RWPE1 (cell line): ENCODE measurements around the gene GALNT9.

Experiments
- CTCF ChIA-PET: fragments of 350-600 bp; sonication (Branson Sonifier 250); formaldehyde crosslinking; extraction: SDS; loops from one replicate; lab custom pipeline; 2021; lab: Yijun Ruan, JAX
- POLR2A ChIA-PET: fragments of 400-600 bp; formaldehyde crosslinking; extraction: SDS; loops from one replicate; lab custom pipeline; 2020; ENCODE audit warnings: antibody characterized with exemption; ENCODE audit not compliant: low non-redundant PET; lab: Yijun Ruan, JAX
- DNase-seq: peaks from one replicate; pipeline ENCODE4 v3.0.0; 2012; ENCODE audit warnings: low spot score
- H3K27ac ChIP-seq: fragments of 450-650 bp; 2 replicates; pipeline ENCODE4 v1.5.1; 2017
- TF ChIP-seq, protein P1 (sequence below): fragments of 450-650 bp; conservative IDR thresholded peaks from 2 replicates; pipeline ENCODE4 v1.5.1; 2017; ENCODE audit warnings: low read depth, mild to moderate bottlenecking

The GALNT9 gene

DNA sequence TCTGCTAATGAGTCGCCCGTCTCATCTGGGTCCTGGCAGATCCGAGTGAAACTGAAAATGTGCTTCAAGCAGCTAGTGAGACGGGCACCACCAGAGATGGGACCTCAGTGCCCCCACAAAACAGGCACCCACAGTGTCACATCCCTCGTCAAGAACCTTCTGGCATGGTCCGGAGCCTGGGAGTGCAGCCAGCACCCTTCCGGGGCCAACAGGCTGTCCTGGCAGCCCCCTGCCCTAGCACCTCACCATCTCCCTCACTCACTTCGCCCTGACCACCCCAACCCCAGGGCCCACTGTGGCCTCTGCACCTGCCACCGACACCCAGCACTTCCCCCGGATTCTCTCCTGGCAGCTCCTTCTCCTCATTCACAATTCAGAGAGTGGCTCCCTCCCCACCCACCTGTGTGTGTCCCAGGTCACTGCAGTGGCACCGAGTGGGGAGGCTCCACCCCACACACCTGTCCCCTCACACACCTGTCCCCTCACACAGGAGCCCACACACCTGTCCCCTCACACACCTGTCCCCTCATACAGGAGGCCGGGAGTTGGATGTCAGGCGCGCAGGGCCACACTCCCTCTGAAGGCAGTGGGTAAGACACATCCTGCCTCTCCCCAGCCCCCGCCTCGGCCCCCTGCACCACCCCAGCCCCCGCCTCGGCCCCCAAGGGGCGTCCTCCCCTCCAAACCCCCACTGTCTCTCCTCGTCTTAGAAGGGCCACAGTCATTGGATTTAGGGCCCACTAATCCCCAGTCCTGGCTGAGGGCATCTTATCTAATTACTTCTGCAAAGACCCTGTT is 7.9 kb downstream of the GALNT9 start:
- DNase-seq: no peak
- H3K27ac ChIP-seq: no peak overlapping the region
- TF ChIP-seq, protein P1, sequence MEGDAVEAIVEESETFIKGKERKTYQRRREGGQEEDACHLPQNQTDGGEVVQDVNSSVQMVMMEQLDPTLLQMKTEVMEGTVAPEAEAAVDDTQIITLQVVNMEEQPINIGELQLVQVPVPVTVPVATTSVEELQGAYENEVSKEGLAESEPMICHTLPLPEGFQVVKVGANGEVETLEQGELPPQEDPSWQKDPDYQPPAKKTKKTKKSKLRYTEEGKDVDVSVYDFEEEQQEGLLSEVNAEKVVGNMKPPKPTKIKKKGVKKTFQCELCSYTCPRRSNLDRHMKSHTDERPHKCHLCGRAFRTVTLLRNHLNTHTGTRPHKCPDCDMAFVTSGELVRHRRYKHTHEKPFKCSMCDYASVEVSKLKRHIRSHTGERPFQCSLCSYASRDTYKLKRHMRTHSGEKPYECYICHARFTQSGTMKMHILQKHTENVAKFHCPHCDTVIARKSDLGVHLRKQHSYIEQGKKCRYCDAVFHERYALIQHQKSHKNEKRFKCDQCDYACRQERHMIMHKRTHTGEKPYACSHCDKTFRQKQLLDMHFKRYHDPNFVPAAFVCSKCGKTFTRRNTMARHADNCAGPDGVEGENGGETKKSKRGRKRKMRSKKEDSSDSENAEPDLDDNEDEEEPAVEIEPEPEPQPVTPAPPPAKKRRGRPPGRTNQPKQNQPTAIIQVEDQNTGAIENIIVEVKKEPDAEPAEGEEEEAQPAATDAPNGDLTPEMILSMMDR: no peak
- POLR2A ChIA-PET: no interaction called here
- CTCF ChIA-PET: no interaction called here

DNA sequence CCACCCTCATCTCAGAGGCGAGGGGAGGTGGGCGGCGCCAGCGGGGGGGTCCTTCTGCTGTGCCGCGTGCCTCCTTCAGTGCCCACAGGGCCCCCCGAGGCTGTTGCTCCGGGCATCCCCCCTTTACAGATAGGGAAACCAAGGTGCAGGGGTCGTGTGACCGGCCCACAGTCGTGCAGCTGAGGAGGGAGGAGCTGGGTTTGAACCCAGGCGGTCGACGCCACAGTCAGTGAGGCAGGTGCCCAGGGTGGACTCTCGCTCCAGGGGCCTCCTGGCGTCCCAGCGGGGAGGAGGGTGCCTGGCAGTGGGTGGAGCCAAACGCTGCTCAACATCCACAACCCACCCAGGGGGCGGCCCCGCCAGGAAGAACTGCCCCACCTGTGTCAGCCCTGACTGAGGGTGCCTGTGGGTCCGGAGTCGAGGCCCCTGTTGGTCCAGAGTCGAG is 8.6 kb downstream of the GALNT9 start:
- DNase-seq: no peak
- ChIA-PET CTCF (interaction anchor here (0.7 kb wide), 1 partner anchor 1757 kb away, joined by 3 read pairs; no protein-coding TSS in a partner anchor), POLR2A (no interaction called here)
- TF ChIP-seq, protein P1: no peak
- no peak overlapping the region for H3K27ac ChIP-seq

DNA sequence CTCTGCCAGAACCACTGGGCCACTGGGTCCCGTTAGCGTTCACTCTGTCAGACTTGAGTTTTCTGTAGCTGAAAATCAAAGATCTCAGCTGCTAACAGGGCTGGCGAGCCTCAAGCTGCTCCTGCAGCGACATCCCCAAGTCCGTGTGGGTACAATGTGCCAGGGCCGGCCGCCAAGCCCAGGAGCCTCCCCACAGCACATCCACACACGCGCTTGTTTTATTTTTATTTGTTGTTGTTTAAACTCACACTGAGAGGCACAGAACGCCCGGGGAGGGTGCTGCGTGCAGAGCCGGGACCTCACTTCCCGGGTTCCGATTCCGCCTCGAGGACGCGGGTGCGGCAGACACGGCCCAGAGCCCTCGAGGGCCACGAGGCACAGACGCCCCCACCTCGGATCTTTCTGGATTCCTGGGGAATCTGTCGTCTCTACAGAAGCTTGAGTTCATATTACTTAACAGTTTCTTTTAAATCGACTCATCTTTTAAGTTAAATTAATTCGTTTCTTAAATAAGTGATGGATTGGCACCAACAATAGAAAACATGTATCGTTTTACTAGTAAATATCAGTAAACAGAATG is 9.3 kb downstream of the GALNT9 start:
- ChIA-PET POLR2A (no interaction called here), CTCF (interaction anchor here (0.5 to 0.7 kb wide), 2 partner anchors 165 to 1756 kb away, joined by 3 to 4 read pairs; no protein-coding TSS in a partner anchor)
- H3K27ac ChIP-seq: no peak overlapping the region
- TF ChIP-seq, protein P1: no peak
- no peak for DNase-seq

DNA sequence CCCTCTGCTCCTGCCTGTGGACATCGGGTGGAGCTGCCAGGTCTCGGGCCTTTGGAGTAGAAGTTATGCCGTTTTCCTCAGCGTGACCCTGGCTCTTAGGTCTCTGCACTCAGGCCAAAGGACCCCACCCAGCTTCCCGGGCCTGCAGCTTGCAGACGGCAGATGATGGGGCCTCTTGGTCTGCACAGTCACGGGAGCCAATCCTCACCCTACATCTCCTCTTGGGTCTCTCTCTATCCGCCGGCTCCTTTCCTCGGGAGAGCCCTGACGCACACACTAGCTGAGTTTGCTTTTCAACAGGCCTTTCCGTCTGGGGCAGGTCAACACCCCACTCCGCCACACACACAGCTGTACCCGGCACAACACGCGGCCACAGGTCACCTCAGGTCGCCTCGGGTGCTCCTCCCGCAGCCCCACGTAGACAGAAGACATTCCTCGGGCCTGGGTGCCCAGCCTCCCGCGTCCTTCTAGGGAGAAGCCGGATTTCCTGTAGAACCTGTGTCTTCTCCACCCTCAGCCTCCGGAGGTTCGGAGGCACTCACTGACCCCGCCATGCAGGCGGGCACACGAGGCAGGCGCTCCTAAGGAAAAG is 9.9 kb downstream of the GALNT9 start:
- H3K27ac ChIP-seq: no peak overlapping the region
- POLR2A ChIA-PET: no interaction called here
- TF ChIP-seq, protein P1: no peak
- DNase-seq: no peak
- CTCF ChIA-PET: interaction anchor here (0.5 kb wide), 1 partner anchor 165 kb away, joined by 4 read pairs; no protein-coding TSS in a partner anchor

DNA sequence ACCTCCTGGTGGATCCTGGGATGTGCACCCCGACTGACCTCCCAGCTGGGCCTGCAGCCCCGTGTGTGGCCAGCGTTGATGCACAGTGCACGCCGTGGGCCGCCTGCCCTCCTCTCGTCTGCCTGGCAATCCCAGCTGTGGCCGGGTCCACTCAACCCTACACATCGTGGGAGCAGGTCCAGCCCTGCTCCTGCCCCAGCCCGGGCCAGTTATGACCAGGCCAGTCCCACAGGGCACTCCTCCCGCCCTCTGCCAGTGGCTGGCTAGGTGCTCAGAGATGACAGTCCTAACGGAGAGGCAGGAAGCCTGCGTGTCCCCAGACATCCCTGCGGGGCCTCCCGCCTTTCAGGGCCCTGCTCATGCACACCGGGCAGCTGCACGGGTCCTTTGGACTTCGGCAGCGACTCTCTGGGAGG is 10.8 kb downstream of the GALNT9 start:
- TF ChIP-seq, protein P1: no peak
- CTCF ChIA-PET: interaction anchor here (0.5 kb wide), 1 partner anchor 34 kb away, joined by 4 read pairs; no protein-coding TSS in a partner anchor
- POLR2A ChIA-PET: no interaction called here
- H3K27ac ChIP-seq: no peak overlapping the region
- DNase-seq: no peak

DNA sequence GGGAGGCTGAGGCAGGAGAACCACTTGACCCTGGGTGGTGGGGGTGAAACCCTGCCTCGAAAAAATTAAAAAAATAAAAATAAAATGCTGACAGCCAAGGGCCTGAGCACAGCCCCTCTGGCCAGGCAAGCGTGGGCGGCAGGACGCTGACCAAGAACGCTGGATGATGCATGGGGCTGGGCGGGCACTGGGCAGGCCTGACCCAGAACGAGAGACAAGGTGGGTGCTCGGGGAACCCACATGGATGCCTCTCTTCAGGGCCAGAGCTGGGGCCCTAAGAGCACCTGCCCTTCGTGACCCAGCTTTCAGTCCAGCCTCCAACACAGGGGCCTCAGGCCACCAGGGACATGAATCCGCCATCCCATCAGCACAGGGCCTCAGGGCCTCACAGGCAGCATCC is 11.3 kb downstream of the GALNT9 start:
- CTCF ChIA-PET: interaction anchor here (0.5 kb wide), 1 partner anchor 34 kb away, joined by 4 read pairs; no protein-coding TSS in a partner anchor

More for the DNA sequence above, 11.3 kb downstream of the GALNT9 start:
- no peak for DNase-seq
- POLR2A ChIA-PET: no interaction called here
- no peak overlapping the region for H3K27ac ChIP-seq
- TF ChIP-seq, protein P1: no peak
